Left renal pelvis (tissue), 4 donors: ENCODE measurements around the gene CCSER2. TPM values are rescaled to one million over a fixed set of nuclear protein-coding genes. Genes with fewer than 3 reads are reported as not detected.
"Not testable (repeated sequence)": the region's sequence is repeated elsewhere in the genome, so short reads cannot be mapped to it uniquely, and the experiment has no call there.

Experiments used
- DNase-seq, 4 donors: peaks; one replicate each; pipeline ENCODE4 v3.0.0-alpha.2; 2013; ENCODE audit warnings: low read depth in 4 of 4, low spot score in 3 of 4
- polyA plus RNA-seq, 4 donors: library from polyadenylated mRNA; unstranded; fragments of 120-200 nt; gene quantifications; one replicate each; pipeline ENCODE4 v1.2.1, GENCODE V29; 2013; ENCODE audit not compliant: insufficient read length in 4 of 4

CCSER2 gene
- polyA plus RNA-seq, 4 donors = 26.2 to 37.1 (median 32.7) TPM

DNA sequence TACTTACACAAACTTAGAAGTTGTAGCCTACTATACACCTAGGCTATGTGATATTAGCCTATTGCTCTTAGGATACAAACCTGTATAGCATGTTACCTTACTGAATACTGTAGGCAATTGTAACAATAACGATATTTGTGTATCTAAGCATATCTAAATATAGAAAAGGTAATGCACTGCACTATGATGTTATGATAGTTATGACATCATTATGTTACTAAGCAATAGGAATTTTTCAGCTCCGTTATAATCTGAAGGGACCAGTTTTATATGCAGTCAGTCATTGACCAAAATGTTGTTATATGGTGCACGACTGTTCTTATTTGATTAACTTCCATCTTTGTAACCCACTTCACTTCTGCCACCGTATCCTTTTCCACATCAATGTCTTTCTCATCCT is 62.0 kb downstream of the CCSER2 start:
- DNase-seq = no peak

DNA sequence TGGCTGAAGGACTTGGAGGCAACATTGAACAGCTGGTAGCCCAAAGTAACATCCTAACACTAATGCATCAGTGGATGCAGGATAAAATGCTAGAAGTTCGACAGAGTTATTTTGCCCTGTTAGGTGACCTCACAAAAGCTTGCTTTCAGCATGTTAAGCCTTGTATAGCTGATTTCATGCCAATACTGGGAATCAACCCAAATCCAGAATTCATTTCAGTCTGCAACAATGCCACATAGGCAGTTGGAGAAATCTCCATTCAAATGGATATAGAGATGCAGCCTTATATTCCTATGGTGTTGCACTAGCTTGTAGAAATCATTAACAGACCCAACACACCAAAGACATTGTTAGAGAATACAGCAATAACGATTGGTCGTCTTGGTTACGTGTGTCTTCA is 62.9 kb downstream of the CCSER2 start:
- no peak for DNase-seq

DNA sequence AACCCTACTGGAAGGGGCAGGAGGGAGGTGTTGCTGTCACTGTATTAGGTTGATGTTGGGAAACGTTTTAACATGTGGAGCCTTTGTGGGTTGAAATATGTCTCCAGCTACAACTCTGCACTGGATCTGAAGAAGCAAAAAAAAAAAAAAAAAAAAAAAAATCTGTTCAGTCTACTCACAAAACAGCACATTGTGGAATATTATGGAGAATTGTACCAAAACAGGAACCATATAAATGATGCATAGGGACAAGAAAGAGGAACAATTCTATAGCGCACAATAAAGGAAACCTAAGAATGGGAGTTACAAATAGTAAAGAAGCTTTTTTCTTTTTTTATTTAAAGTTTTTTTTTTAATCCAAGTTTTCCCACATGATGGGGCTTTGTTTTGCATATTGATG is 63.8 kb downstream of the CCSER2 start:
- no peak for DNase-seq

DNA sequence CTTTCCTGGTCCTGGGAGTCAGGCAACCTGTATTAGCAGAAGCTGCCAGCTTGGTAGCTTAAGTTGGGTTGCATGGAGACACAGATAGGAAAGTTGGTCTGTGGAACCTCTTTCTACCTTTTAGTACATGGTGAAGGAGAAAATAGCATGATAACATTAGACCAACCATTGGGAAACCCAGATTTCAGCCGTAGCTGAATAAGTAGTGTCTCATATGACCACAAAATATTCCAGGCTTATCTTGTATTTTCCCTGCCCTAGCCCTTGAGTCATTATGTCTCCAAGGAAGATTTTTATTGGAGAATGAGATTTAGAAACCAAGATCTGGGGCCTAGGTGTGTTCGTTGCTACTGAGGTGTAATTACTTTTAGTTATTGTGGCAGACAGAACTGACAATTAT is 67.2 kb downstream of the CCSER2 start:
- no peak for DNase-seq

DNA sequence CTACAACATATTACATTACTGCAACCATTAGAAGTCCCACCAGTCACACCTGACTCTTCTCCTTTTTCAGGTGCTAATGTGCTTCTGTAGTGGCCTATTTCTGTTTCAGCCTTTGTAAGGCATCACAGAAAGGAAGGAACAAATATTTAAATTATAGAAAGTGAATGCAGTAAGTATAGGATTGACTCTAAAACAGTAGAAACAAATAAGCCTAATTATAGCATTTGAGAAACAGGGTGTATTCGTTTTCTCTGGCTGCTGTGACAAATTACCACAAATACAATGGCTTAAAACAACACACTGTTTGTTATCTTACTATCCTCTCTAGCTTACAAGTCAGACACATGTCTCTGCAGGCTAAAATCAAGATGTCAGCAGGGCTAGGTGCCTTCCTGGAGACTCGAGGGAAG is 69.4 kb downstream of the CCSER2 start:
- DNase-seq = no peak

DNA sequence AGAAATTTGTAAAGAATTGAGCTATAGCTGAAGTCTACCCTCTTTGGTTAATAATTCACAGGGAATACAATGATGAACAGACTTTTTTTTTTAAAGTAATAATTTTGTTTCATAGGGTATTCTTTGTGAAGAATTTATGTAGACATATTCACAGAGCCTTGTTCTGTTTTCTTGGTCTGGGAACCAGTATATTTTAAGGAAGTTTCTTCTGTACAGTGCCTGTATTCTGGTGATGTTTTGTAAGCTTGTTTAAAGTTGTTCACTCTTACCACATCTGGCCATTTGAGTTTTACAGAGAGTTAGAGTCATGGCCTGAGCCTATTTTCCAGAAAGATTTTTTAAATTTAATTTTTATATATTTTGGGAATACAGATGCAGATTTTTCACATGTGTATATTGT is 70.3 kb downstream of the CCSER2 start:
- DNase-seq = no peak

DNA sequence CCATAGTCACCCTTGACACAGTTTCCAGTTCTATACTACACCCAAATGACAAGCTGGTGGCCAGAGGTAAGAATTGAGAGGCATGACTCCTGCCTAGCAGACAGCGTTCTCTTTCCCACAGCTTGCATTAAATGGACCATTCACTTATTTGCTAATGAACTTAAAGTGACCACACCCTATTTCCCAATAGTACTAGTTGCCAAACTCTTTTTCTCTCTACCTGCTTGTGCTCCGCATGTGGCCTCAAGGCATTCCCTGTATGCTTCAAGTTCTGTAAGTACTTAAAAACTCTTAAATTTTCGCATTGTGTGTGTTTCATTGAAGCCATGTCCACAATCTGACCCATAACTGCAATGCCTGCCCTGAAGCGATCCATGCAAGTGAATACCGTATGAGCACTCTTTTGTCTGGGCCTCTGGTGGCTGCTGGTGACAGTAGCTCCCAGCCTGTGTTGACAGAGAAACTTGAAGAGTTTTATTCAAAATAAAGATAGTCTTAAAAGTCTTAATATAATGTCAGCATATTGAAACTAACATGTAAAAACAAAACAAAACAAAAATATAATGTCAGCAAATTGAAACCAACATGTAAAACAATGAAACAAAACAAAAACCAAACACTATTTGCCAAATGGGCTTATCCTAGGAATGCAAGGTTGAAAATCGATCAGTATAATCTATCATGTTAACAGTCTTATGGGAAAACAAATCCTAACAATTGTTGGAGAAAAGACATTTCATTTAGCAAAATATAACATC is 73.6 kb downstream of the CCSER2 start:
- no peak for DNase-seq

DNA sequence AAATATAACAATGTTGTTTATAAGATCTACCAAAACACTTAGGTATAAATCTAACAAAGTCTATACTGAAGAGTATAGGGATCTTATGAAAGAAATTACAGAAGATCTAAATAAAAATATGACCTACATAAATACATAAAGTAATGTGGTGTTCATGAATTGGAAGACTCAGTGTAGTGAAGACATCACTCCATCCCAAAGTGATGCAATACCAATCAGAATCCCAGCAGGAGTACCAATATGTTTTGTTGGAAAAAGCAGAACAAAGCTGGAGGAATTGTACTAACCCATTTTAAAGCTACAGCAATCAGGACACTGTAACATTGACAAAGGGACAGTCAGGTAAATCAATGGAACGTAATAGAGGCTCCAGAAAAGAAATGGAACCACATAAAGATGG is 76.4 kb downstream of the CCSER2 start:
- no peak for DNase-seq

DNA sequence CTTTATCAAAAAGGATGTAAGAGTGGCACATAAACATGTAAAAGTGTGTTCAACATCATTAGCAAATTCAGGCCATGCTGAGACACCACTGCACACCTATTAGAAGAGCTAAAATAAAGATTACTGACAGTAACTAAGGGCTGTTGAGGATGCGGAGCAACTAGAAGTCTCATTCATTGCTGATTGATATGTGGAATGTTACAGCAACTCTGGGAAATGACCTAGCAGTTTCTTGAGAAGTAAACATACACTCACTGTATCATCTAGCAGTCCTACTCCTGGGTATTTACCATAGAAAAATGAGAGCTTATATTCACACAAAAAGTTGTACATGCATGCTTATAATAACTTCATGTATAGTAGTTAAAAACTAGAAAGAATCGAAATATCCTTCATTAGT is 77.3 kb downstream of the CCSER2 start:
- DNase-seq = no peak

DNA sequence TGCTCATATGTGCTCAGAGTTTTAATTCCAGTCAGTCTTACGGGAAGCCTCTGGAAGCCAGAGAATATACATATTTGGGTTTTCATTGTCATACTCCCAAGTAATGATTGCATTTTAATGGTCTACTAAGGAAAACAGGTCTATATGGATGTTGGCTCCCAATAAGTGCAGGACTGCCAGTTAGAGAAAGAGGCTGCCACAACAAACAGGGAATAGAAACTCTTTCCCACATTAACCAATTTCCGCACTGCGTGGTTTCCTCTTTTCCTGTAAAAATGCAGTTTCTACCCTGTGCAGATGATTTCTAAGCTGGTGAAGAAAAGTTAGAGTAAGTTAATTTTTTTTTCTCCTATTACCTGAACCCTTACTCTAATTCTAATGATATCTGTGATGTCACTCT is 78.2 kb downstream of the CCSER2 start:
- no peak for DNase-seq

DNA sequence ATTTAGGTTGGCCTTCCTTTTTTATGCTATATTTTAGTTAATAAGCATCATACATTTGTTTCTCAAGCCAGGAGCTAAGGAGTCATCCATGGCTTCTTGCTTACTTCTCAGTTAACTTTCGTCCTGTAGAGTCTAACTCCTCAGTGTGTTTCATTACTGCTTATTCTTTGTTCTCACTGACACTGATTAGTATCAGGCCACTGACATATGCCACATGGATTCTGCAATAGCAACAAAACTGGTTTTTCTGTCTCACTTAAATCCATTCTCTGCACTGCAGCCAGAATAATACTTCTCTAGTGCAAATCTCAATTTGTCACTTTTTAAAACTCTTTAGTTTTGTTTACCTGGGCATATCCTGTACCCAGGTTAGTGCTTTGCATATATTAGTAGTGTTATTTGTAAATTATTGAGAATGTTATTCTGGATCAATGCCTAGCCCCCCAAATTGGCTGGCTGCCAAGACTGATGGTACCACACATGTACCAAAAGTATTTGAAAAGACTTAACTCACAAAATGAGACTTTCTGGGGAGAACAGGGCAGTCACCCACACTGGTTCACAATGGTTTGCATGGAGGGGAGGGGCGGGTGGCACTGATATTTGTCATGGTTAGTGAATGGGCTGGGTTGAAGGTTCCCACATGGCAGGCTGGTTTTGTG is 79.1 kb downstream of the CCSER2 start:
- DNase-seq = no peak

DNA sequence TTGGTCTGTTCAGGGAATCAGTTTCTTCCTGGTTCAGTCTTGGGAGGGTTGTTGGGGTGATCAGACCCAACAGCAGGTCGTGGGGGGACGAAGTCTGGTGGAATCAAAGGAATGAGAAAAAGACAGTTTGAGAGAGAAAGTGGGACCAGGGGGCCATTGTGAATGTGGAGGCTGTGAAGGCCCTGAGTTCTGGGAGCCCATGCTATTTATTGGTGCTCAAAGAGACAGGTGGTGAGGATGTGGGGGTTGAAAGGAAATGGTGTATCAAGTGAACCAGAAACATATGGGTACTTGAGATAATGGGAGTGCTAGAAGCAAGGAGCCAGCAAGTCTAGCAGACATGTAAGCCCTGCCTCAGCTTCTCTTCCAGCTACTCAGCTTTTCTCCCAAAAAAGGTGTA is 84.1 kb downstream of the CCSER2 start:
- DNase-seq = no peak

DNA sequence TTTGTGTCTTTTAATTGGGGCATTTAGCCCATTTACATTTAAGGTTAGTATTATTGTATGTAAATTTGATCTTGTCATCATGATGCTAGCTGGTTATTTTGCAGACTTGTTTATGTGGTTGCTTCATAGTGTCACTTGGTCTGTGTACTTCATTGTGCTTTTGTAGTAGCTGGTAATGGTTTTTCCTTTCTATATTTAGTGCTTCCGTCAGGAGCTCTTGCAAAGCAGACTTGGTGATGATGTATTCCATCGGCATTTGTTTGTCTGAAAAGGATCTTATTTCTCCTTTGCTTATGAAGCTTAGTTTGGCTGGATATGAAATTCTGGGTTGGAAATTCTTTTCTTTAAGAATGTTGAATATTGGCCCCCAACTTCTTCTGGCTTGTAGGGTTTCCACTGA is 85.7 kb downstream of the CCSER2 start:
- not testable (repeated sequence) for DNase-seq

DNA sequence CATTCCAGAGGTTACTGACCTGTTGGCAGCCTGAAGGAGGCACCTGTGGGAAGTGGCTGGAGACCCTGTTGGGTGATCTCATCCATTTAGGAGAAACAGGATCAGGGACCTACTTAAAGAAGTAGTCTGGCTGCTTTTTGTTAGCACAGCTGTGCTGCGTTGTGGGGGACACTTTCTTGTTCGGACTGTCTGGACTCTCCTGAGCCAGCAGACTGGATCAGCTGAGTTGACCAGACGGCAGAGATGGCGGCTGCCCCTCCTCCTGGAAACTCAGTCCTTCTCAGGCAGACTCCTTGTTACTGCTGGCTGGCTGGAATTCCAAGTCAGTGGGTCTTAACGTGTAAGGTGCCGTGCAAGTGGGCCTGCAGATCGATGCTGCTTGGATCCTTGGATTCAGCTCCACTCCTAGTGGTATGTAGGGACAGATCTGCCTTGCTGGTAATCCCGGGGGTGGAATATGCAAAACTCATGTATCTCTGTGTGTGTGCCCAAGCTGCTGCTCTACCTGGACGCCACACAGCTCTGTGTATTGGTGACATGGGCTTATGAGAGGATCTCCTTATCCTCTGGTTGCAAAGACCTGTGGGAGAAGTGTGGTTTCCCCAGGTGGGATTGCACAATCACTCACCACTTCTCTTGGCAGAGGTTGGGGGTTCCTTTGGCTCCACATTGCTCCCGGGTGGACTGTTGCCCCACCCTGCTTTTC is 87.3 kb downstream of the CCSER2 start:
- DNase-seq = no peak

DNA sequence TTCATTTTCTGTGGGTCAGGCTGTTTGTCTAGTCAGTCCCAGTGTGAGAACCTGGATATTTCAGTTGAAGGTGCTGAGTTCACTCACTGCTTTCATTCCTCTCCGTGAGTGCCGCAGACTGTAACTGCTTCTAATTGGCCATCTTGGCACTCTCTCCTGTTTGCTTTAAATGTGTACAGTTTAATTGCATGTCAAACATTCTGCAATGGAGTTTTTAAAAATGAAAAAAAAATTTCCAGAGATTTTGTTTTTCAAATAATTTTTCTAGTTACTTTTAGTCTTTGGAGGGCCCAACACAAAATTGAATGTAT is 87.8 kb downstream of the CCSER2 start:
- DNase-seq = no peak

DNA sequence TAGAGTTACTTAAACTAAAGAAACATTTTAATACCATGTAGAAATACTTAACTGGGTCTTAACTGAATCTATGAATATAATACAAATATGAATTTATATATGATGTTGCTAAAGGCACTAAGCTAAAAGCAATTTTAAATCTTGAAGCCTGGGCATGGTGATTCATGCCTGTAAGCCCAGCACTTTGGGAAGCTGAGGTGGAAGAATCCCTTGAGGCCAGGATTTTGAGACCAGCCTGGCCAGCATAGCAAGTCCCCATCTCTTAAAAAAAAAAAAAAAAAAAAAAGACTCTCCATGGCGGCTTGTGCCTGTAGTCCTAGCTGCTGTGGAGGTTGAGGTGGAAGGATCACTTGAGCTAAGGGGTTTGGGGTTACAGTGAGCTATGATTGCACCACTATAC is 95.3 kb downstream of the CCSER2 start:
- DNase-seq = no peak

DNA sequence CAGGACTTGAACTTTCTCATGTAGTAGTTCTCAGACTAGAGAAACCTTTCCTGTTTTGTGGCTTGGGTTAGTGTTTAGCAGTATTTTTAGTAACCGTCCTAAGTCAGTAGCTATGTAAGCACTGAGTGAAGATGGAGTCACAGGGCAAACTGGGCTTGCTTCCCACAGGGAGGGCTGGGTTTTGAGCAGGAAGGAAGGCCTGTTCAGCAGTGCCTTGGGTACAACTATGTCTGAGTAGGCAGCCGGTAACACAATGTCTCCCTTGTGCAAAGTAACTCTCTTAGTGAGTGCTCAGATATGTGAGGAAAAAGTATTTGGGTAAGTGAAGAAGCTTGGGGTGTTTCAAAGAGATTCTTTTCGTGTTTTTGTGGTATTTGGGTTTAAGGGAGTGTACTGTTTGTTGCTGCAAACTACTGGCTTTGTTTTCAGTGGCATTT is 96.4 kb downstream of the CCSER2 start:
- DNase-seq = peak; percentile 29 to 57 (median 46)

DNA sequence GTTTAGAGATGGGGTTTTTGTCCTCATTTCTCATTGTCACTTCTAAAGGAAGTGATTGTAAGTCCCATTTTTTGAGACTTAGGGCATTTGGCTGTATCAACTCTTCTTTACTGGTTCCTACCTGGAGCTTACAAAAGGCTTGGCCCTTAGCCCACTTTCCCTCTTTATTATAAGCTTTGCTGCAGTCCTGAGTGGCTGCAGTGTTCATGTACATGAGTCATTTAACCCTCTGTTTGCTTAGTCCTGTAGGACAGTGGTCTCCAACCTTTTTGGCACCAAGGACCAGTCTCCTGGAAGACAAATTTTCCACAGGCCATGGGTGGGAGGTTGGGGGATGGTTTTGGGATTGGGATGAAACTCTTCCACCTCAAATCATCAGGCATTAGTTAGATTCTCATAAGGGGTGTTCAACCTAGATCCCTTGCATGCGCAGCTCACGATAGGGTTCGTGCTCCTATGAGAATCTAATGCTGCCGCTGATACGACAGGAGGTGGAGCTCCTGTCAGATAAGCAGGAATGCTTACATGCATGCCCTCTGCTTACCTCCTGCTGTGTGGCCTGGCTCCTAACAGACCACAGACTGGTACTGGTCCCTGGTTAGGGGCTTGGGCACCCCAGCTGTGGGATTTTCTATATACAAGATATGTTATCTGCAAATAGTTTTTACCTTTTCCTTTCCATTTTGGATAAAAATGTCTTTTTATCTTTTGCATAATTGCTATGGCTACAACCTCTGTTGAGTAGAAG is 99.7 kb downstream of the CCSER2 start:
- DNase-seq = no peak

DNA sequence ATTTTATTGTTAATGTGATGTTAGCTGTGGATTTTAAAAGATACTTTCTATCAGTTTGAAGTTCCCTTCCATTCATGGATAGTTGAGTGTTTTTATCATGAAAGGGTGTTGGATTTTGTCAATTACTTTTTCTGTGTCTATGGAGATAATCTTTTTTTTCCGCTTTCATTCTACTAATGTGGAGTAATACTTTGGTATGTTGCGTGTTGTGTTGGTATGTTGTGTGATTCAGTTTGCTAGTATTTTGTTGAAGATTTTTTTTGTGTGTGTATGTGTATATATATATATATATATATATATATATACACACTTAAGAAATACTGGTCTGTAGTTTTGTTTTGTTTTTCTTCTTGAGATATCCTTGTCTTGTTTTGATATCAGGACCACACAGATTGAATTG is 100.3 kb downstream of the CCSER2 start:
- no peak for DNase-seq

DNA sequence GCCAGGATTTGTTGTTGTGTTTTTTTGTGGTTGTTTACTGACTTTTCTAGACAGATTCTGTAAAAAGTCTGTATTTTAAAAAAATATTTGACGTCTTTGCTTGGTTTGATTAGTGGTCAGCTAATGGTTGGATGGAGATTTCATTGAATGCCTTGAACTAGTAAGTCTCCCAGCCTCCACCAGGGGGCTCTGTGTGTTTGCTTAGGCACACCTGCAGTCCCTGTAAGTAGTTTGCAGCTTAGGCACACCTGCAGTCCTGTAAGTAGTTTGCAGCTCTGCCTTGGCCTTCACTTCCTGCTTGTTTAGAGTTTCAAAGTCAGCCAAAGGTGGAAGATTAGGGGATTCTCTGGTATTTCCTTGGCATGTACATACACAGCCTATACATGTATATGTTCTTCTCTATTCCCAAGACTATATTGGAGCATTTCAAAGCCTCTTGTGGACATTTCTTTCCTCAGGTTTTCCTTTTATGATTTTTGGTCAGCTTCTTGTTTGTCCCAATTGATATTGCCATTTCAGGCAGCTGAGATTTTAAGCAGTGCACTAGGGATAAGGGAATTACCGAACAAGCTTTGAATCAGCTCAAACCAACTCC is 101.6 kb downstream of the CCSER2 start:
- no peak for DNase-seq

DNA sequence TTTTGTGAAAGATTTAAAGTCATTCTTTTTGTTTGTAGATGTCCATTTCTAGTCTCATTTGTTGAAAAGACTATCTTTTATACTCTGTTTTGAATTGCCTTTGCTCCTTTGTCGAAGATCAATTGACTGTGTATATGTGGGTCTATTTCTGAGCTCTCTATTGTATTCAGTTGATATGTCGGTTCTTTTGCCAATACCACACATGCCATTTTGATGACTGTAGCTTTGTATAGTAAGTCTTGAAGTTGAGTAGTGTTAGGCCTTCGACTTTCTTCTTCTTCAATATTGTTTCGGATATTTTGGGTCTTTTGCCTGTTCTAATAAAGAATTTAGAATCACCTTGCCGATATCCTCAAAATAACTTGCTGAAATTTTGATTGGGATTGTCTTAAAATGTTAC is 104.5 kb downstream of the CCSER2 start:
- DNase-seq = no peak
